Uterus (tissue), 4 donors: ENCODE measurements around the gene ZNF576. TPM values are rescaled to one million over a fixed set of nuclear protein-coding genes. Genes with fewer than 3 reads are reported as not detected.

Experiments used
- DNase-seq, 2 donors: peaks; one replicate each; pipeline ENCODE4 v3.0.0-alpha.2; 2019 to 2020
- H3K27ac ChIP-seq, 2 donors: fragments of 200-600 bp; sonication (generic); 1 replicate in 1 of 2; 2 replicates in 1 of 2; pipeline ENCODE4 v1.5.1; 2016 to 2018
- H3K27me3 ChIP-seq, 2 donors: fragments of 200-600 bp; sonication (generic); one replicate each; pipeline ENCODE4 v1.5.1; 2018 to 2019; ENCODE audit warnings: control low read depth in 1 of 2
- H3K36me3 ChIP-seq, 2 donors: fragments of 200-600 bp; sonication (generic); one replicate each; pipeline ENCODE4 v1.5.1; 2019; ENCODE audit warnings: control low read depth in 1 of 2
- H3K4me1 ChIP-seq, 2 donors: fragments of 200-600 bp; sonication (generic); one replicate each; pipeline ENCODE4 v1.5.1; 2018 to 2019; ENCODE audit warnings: control low read depth in 1 of 2
- H3K4me3 ChIP-seq, 2 donors: fragments of 200-600 bp; sonication (generic); 1 replicate in 1 of 2; 2 replicates in 1 of 2; pipeline ENCODE4 v1.5.1; 2018 to 2019; ENCODE audit warnings: mild to moderate bottlenecking in 1 of 2
- H3K9me3 ChIP-seq, 2 donors: fragments of 200-600 bp; sonication (generic); one replicate each; pipeline ENCODE4 v1.5.1; 2019; ENCODE audit warnings: control low read depth in 1 of 2
- POLR2A ChIP-seq, 2 donors: fragments of 450-650 bp; IDR thresholded peaks; one replicate each; pipeline ENCODE4 v1.6.1; 2016; ENCODE audit warnings: antibody characterized with exemption in 2 of 2, mild to moderate bottlenecking in 1 of 2, moderate library complexity in 1 of 2
- intact Hi-C: fragments of 100-400 bp; cut with DNase I; formaldehyde crosslinking; loops from one replicate; pipeline ENCODE4 v1.15.1; 2023; ENCODE audit warnings: low total_unique reads
- total RNA-seq, 4 donors: library from RNA; depleted of rRNA in 3 of 4; stranded (reverse); fragments of >200 nt in 3 of 4; gene quantifications; one replicate each; pipeline versions ENCODE4 v1.1.0 to v1.2.4, GENCODE V29; 2014 to 2023
- TF ChIP-seq, protein P1 (sequence below), 4 experiments: fragments of 200-600 bp in 2 of 4; fragments of 450-650 bp in 2 of 4; sonication (generic) in 2 of 4; IDR thresholded peaks; one replicate each; pipeline ENCODE4 v1.5.1; 2016 to 2019; ENCODE audit warnings: antibody characterized with exemption in 4 of 4, mild to moderate bottlenecking in 2 of 4, moderate library complexity in 1 of 4
- donor health status: DM: yes; HTN: yes; CAD: no.

ZNF576 gene
- total RNA-seq, 4 donors from 2014 or later: 2.4 to 19.0 (median 12.6) TPM

DNA sequence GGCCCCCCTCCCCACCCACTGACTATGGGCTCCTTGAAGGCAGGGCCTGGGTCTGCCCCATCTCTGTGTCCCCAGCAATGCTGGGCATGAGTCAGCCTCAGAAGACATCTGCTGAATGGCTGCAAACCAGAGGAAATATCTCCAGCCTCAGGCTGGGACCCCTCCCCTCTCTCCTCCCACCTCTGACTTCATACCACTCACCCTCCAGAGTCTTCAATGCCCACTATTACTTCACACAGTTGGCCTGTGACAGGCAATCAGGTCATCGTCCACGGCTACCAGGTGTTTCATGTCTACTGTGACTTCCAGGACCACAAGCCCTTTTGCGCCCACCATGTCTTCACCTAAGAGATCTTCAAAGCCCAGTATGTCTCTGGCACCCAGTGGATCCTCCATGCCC lies 15.4 kb downstream of the ZNF576 start, which contains the start of gene SRRM5:
SRRM5 (plus strand) TSS at position 301 of the 400 bp plus-strand sequence; CDS start at position 335, 34 bp downstream.
- intact Hi-C loops: no loop called here
- no peaks in the 10 kb centered on the region for H3K4me1 ChIP-seq

DNA sequence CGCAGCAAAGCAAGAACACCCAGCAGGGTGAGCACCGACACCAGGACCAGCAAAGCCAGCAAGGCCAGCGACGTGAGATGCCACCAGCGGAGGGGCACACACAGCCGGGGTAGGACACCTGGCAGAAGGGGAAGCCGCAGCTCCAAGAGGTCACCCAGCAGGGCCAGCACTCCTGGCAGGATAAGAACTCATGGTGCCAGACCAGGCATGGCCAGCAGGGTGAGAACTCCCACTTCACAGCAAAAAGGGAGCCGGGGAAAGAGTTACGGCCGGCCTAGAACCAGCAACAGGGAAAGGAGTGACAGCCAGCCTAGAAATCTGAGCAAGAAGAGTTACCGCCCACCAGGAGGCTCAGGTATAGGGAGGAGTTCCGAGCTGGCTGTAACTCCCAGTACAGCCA lies 16.0 kb downstream of the ZNF576 start:
- DNase-seq: no peak
- TF ChIP-seq POLR2A (IDR thresholded peaks at IDR 0.05): no peak
- TF ChIP-seq, protein P1, sequence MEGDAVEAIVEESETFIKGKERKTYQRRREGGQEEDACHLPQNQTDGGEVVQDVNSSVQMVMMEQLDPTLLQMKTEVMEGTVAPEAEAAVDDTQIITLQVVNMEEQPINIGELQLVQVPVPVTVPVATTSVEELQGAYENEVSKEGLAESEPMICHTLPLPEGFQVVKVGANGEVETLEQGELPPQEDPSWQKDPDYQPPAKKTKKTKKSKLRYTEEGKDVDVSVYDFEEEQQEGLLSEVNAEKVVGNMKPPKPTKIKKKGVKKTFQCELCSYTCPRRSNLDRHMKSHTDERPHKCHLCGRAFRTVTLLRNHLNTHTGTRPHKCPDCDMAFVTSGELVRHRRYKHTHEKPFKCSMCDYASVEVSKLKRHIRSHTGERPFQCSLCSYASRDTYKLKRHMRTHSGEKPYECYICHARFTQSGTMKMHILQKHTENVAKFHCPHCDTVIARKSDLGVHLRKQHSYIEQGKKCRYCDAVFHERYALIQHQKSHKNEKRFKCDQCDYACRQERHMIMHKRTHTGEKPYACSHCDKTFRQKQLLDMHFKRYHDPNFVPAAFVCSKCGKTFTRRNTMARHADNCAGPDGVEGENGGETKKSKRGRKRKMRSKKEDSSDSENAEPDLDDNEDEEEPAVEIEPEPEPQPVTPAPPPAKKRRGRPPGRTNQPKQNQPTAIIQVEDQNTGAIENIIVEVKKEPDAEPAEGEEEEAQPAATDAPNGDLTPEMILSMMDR (IDR thresholded peaks at IDR 0.05): no peak
- H3K36me3 ChIP-seq: no peaks in the 10 kb centered on the region
- no peaks in the 10 kb centered on the region for H3K4me1 ChIP-seq
- H3K27ac ChIP-seq: no peak overlapping the region
- intact Hi-C loops: no loop called here
- no peaks in the 10 kb centered on the region for H3K27me3 ChIP-seq
- no peaks in the 10 kb centered on the region for H3K9me3 ChIP-seq
- no peak overlapping the region for H3K4me3 ChIP-seq

More for the DNA sequence above, 15.4 kb downstream of the ZNF576 start, which contains the start of gene SRRM5:
- no peak for DNase-seq
- Histone ChIP-seq H3K4me3 (no peak within 1 kb of the TSS), H3K27ac (no peak within 1 kb of the TSS), H3K9me3 (no peaks in the 10 kb centered on the region), H3K36me3 (no peaks in the 10 kb centered on the region), H3K27me3 (no peaks in the 10 kb centered on the region)
- TF ChIP-seq, protein P1 (IDR thresholded peaks at IDR 0.05): no peak
- TF ChIP-seq POLR2A (IDR thresholded peaks at IDR 0.05): no peak

DNA sequence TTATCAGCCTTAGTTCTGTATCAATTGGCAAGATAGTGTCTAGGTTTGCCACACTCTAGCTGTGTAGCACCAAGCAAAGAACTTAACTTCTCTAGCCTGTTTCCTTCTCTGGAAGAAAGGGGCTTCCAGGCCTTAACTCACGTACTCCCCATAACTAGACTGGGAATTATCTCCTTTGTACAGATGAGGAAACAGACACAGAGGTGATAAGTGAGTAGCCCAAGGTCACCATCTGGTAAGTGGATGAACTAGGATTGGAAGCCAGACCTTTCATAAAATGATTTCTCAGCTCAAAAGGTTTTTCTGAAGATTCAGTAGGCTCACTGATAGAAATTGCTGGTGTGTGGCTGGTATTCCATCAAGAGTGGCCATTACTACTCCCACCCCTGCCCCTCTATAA lies 19.9 kb downstream of the ZNF576 start:
- intact Hi-C loops: no loop called here
- no peaks in the 10 kb centered on the region for H3K27me3 ChIP-seq
- peaks cover 0 to 5% of the 10 kb centered on the region in 2 donors for H3K4me1 ChIP-seq
- no peaks in the 10 kb centered on the region for H3K36me3 ChIP-seq
- no peak for DNase-seq
- TF ChIP-seq, protein P1 (IDR thresholded peaks at IDR 0.05): no peak
- no peak for TF ChIP-seq POLR2A (IDR thresholded peaks at IDR 0.05)
- no peaks in the 10 kb centered on the region for H3K9me3 ChIP-seq
- H3K27ac ChIP-seq: no peak overlapping the region
- H3K4me3 ChIP-seq: no peak overlapping the region

DNA sequence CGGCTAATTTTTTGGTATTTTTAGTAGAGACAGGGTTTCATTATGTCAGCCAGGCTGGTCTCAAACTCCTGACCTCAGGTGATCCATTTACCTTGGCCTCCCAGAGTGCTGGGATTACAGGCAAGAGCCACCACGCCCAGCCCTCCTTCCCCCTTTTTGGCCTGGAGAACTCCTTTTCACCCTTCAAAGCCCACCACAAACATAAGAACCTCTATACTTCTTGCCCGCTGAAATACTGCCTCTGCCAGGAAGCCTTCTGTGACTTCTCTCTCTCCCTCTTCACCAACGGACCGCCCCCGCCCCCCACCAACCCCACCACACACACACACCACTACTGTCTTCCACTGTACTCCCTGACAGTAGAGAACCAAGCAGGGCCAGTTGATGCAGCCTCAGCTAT lies 20.6 kb downstream of the ZNF576 start:
- Histone ChIP-seq H3K4me3 (no peak overlapping the region), H3K27me3 (no peaks in the 10 kb centered on the region), H3K9me3 (no peaks in the 10 kb centered on the region), H3K36me3 (no peaks in the 10 kb centered on the region), H3K4me1 (peaks cover 0 to 5% of the 10 kb centered on the region in 2 donors), H3K27ac (no peak overlapping the region)
- intact Hi-C loops: no loop called here
- no peak for TF ChIP-seq POLR2A (IDR thresholded peaks at IDR 0.05)
- TF ChIP-seq, protein P1 (IDR thresholded peaks at IDR 0.05): no peak
- DNase-seq: no peak

DNA sequence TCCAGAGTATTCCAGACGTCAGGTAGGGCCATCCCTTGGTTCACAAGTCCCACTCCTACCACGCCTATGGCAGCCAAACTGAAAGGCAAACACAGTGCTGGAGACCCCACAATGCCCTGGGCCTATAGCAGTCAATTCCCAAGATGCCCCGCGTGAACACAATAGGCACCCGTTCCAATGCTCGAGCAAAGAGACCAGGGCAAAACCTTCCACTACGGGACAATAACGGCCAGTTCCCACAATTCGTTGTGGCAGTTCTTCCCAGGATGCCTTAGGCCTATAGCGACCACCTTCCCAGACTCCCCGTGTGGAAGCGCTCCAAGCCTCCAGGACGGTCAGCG lies 22.5 kb downstream of the ZNF576 start:
- peaks cover 0 to 5% of the 10 kb centered on the region in 2 donors for H3K4me1 ChIP-seq
- H3K36me3 ChIP-seq: no peaks in the 10 kb centered on the region
- intact Hi-C loops: no loop called here
- no peaks in the 10 kb centered on the region for H3K27me3 ChIP-seq
- H3K27ac ChIP-seq: peak overlapping the region; percentile 91 to 94
- peak overlapping the region; percentile 87 to 88 for H3K4me3 ChIP-seq
- no peak for TF ChIP-seq POLR2A (IDR thresholded peaks at IDR 0.05)
- TF ChIP-seq, protein P1 (IDR thresholded peaks at IDR 0.05): no peak
- H3K9me3 ChIP-seq: no peaks in the 10 kb centered on the region
- DNase-seq: peak in 1 of 2 donors; percentile 36
